Medulla oblongata (tissue), 1 donor: ENCODE results near the gene PICALM.
"Not testable (repeated sequence)": the region's sequence is repeated elsewhere in the genome, so short reads cannot be mapped to it uniquely, and the experiment has no call there.

Experiments used
- DNase-seq: peaks from one replicate; pipeline ENCODE4 v3.0.0-alpha.2; 2015; ENCODE audit errors: extremely low spot score

The PICALM gene

GRCh38 chr11:85988780-85989179 lies 80.1 kb downstream of the PICALM start:
- DNase-seq, result no peak

- no peak for DNase-seq
Observed at GRCh38 chr11:85977751-85978160, 91.1 kb downstream of the PICALM start.

- no peak for DNase-seq
Observed at GRCh38 chr11:85976525-85976924, 92.4 kb downstream of the PICALM start.

GRCh38 chr11:85974122-85974521 lies 94.8 kb downstream of the PICALM start:
- no peak for DNase-seq

GRCh38 chr11:85970593-85970992 lies 98.3 kb downstream of the PICALM start:
- DNase-seq, result no peak

GRCh38 chr11:85967457-85967856 lies 101.4 kb downstream of the PICALM start:
- DNase-seq, result peak; percentile 81

GRCh38 chr11:85965202-85965601 lies 103.7 kb downstream of the PICALM start:
- no peak for DNase-seq

GRCh38 chr11:85961930-85962363 lies 106.9 kb downstream of the PICALM start:
- DNase-seq, result no peak

- DNase-seq, result no peak
Observed at GRCh38 chr11:85961130-85961529, 107.8 kb downstream of the PICALM start.

GRCh38 chr11:85960678-85961077 lies 108.2 kb downstream of the PICALM start:
- DNase-seq, result no peak

GRCh38 chr11:85955531-85955930 lies 113.4 kb downstream of the PICALM start:
- DNase-seq, result peak; percentile 34

GRCh38 chr11:85953491-85954143 lies 115.3 kb downstream of the PICALM start:
- DNase-seq, result no peak

- DNase-seq, result not testable (repeated sequence)
Observed at GRCh38 chr11:85952108-85952485, 116.8 kb downstream of the PICALM start.

GRCh38 chr11:85951428-85952107 lies 117.3 kb downstream of the PICALM start:
- DNase-seq, result no peak

GRCh38 chr11:85951049-85951405 lies 117.9 kb downstream of the PICALM start:
- DNase-seq, result no peak

- DNase-seq, result no peak
Observed at GRCh38 chr11:85950317-85951048, 118.4 kb downstream of the PICALM start.

- DNase-seq, result no peak
Observed at GRCh38 chr11:85949798-85950197, 119.1 kb downstream of the PICALM start.

- DNase-seq, result no peak
Observed at GRCh38 chr11:85948884-85949283, 120.0 kb downstream of the PICALM start.

GRCh38 chr11:85947431-85948272 lies 121.2 kb downstream of the PICALM start:
- DNase-seq, result peak; percentile 93

- peak; percentile 72 for DNase-seq
Observed at GRCh38 chr11:85946221-85946620, 122.7 kb downstream of the PICALM start.

- no peak for DNase-seq
Observed at GRCh38 chr11:85945788-85946187, 123.1 kb downstream of the PICALM start.

- no peak for DNase-seq
Observed at GRCh38 chr11:85945296-85945695, 123.6 kb downstream of the PICALM start.
